Keratinocyte (primary cell): ENCODE results near the gene MAPK7. TPM values are rescaled to one million over a fixed set of nuclear protein-coding genes. Genes with fewer than 3 reads are reported as not detected.
A peak's percentile ranks its signal among the peaks of the same experiment; 100 is the strongest.

Source experiments
- DNase-seq: peaks from one replicate; pipeline ENCODE4 v3.0.0-alpha.2; 2011; ENCODE audit warnings: low read depth, missing footprints, low spot score
- FAIRE-seq: peaks from 2 replicates; lab custom pipeline; 2011; peaks lifted over from hg19 to GRCh38; lab: Jason Lieb, UNC
- H2AFZ ChIP-seq: 2 replicates; pipeline ENCODE4 v1.6.0; 2012; ENCODE audit warnings: low read length, control low read depth, inconsistent platforms; ENCODE audit not compliant: control insufficient read depth
- H3K27ac ChIP-seq: 2 replicates; pipeline ENCODE4 v1.5.1; 2011; ENCODE audit warnings: low read length; ENCODE audit not compliant: control insufficient read depth, insufficient read depth
- H3K27me3 ChIP-seq: 3 replicates; pipeline ENCODE4 v1.6.0; 2011; ENCODE audit warnings: low read length; ENCODE audit not compliant: control insufficient read depth, insufficient read depth; ENCODE audit errors: extremely low read depth
- H3K36me3 ChIP-seq, 2 experiments: 2 replicates in 1 of 2; 3 replicates in 1 of 2; pipeline ENCODE4 v1.5.1; 2011; ENCODE audit warnings: low read length in 2 of 2, mild to moderate bottlenecking in 1 of 2; ENCODE audit not compliant: control insufficient read depth in 2 of 2, insufficient read depth in 2 of 2; ENCODE audit errors: extremely low read depth in 1 of 2
- H3K4me1 ChIP-seq: 3 replicates; pipeline ENCODE4 v1.5.1; 2011; ENCODE audit warnings: low read length; ENCODE audit not compliant: control insufficient read depth, insufficient read depth; ENCODE audit errors: extremely low read depth
- H3K4me2 ChIP-seq: 3 replicates; pipeline ENCODE4 v1.6.0; 2011; ENCODE audit warnings: low read depth, low read length; ENCODE audit not compliant: control insufficient read depth, insufficient read depth; ENCODE audit errors: extremely low read depth
- H3K4me3 ChIP-seq, 3 experiments: fragments of 200-600 bp in 1 of 3; sonication (generic) in 1 of 3; 2 replicates in 2 of 3; 3 replicates in 1 of 3; pipeline ENCODE4 v1.5.1; 2011 to 2016; ENCODE audit warnings: low read length in 3 of 3, mild to moderate bottlenecking in 3 of 3, control low read depth in 2 of 3, inconsistent platforms in 1 of 3, low read depth in 1 of 3, mixed read lengths in 1 of 3, mixed run types in 1 of 3, moderate library complexity in 1 of 3; ENCODE audit not compliant: control insufficient read depth in 2 of 3, insufficient read depth in 2 of 3; ENCODE audit errors: extremely low read depth in 1 of 3
- H3K79me2 ChIP-seq: 2 replicates; pipeline ENCODE4 v1.6.0; 2012; ENCODE audit warnings: low read length; ENCODE audit not compliant: control insufficient read depth, insufficient read depth
- H3K9ac ChIP-seq: 3 replicates; pipeline ENCODE4 v1.6.0; 2011; ENCODE audit warnings: low read length; ENCODE audit not compliant: control insufficient read depth, insufficient read depth; ENCODE audit errors: extremely low read depth
- H3K9me1 ChIP-seq: 3 replicates; pipeline ENCODE4 v1.6.0; 2011; ENCODE audit warnings: low read length; ENCODE audit not compliant: control insufficient read depth, insufficient read depth; ENCODE audit errors: extremely low read depth
- H3K9me3 ChIP-seq: 2 replicates; pipeline ENCODE4 v1.5.1; 2012; ENCODE audit warnings: low read depth, low read length; ENCODE audit not compliant: control insufficient read depth
- H4K20me1 ChIP-seq: 3 replicates; pipeline ENCODE4 v1.6.0; 2011; ENCODE audit warnings: low read length; ENCODE audit not compliant: control insufficient read depth, insufficient read depth; ENCODE audit errors: extremely low read depth
- CTCF ChIP-seq, 3 experiments: IDR thresholded peaks in 1 of 3; conservative IDR thresholded peaks in 1 of 3; optimal IDR thresholded peaks in 1 of 3; 2 replicates in 2 of 3; 3 replicates in 1 of 3; pipeline versions ENCODE3 to v1.5.1; 2011; ENCODE audit warnings: low read length in 3 of 3, mild to moderate bottlenecking in 3 of 3, moderate library complexity in 2 of 3, control low read depth in 1 of 3, inconsistent platforms in 1 of 3; ENCODE audit not compliant: insufficient read depth in 2 of 3; ENCODE audit errors: extremely low read depth in 1 of 3
- EZH2 ChIP-seq: IDR thresholded peaks from one replicate; pipeline ENCODE4 v1.6.1; 2012; ENCODE audit warnings: inconsistent platforms, mild to moderate bottlenecking, low read length, moderate library complexity
- dilution Hi-C: fragments of 300-500 bp; cut with MboI; formaldehyde crosslinking; loops from one replicate; pipeline ENCODE4 v1.7.0; 2020; ENCODE audit warnings: low sequenced_read_pairs; ENCODE audit not compliant: extremely low pct_ligation_motif_present
- polyA plus RNA-seq, 5 experiments: library from polyadenylated mRNA; depleted of rRNA in 3 of 5; stranded (reverse) in 3 of 5; stranded (forward) in 1 of 5; unstranded in 1 of 5; fragments of >200 nt; gene quantifications; 1 replicate in 1 of 5; 2 replicates in 3 of 5; 3 replicates in 1 of 5; pipeline versions ENCODE4 v1.2.1 to v1.2.3, GENCODE V29; 2011 to 2012; ENCODE audit warnings: missing spikeins in 2 of 5, low read depth in 1 of 5, low replicate concordance in 1 of 5

The MAPK7 gene
- polyA plus RNA-seq, 1 donor (not counting 4 experiments of a cell fraction or from before 2014, with no cell fraction given) = 4.3 TPM

- Histone ChIP-seq H3K27me3 (no peaks in the 10 kb centered on the region), H3K4me3 (no peak overlapping the region), H3K4me2 (no peak overlapping the region), H3K9ac (no peak overlapping the region), H3K27ac (no peak overlapping the region), H3K4me1 (peaks cover 12% of the 10 kb centered on the region), H3K79me2 (peaks cover 2% of the 10 kb centered on the region), H2AFZ (no peak overlapping the region), H3K9me1 (no peaks in the 10 kb centered on the region), H3K9me3 (no peaks in the 10 kb centered on the region), H3K36me3 (peaks cover 0 to 5% of the 10 kb centered on the region in 2 experiments), H4K20me1 (no peaks in the 10 kb centered on the region)
- TF ChIP-seq CTCF (optimal IDR thresholded peaks at IDR 0.05 in 1 of 3, IDR thresholded peaks at IDR 0.05 in 1 of 3, conservative IDR thresholded peaks at IDR 0.05 in 1 of 3; ENCODE audit: extremely low read depth in 1 of 3, insufficient read depth in 2 of 3, low read length in 3 of 3) (no peak), EZH2 (no peak)
- dilution Hi-C loops = loop anchor here (5.0 to 25.0 kb wide), 2 partner anchors 97 to 302 kb away; no protein-coding TSS in a partner anchor
- FAIRE-seq = no peak
- DNase-seq = no peak
Observed at GRCh38 chr17:19360772-19361171, 17.5 kb upstream of the MAPK7 start.

DNA sequence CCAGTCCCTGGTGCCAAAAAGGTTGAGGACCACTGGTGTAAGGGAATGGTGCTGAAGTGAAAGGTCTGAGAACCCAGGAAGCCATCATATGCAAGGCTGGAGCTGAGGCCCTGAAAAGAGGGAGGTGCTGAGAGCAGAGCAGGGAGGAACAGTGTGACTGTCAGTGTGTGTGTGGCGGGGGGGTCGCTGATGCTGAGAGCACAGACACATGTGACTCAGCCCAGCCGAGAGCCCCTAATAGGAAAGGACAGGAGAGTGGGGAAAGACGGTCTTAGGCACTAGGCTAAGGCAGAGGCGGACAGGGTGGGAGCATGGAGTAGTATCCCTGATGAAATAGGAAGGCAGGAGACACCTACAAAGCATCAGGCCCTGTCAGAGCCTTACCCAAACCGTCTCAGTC is 17.0 kb upstream of the MAPK7 start:
- peak overlapping the region; percentile 85 for H3K9ac ChIP-seq
- no peak overlapping the region for H3K27ac ChIP-seq
- H3K4me1 ChIP-seq = peaks cover 12% of the 10 kb centered on the region
- no peaks in the 10 kb centered on the region for H3K27me3 ChIP-seq
- DNase-seq (no peak), FAIRE-seq (no peak)
- peaks cover 0 to 5% of the 10 kb centered on the region in 2 experiments for H3K36me3 ChIP-seq
- peak overlapping the region; percentile 88 for H3K4me2 ChIP-seq
- dilution Hi-C loops = loop anchor here (5.0 to 25.0 kb wide), 2 partner anchors 96 to 301 kb away; no protein-coding TSS in a partner anchor
- TF ChIP-seq CTCF (optimal IDR thresholded peaks at IDR 0.05 in 1 of 3, IDR thresholded peaks at IDR 0.05 in 1 of 3, conservative IDR thresholded peaks at IDR 0.05 in 1 of 3; ENCODE audit: extremely low read depth in 1 of 3, insufficient read depth in 2 of 3, low read length in 3 of 3) (no peak), EZH2 (no peak)
- no peaks in the 10 kb centered on the region for H4K20me1 ChIP-seq
- H2AFZ ChIP-seq = no peak overlapping the region
- peak overlapping the region in 1 of 3 experiments; percentile 90 for H3K4me3 ChIP-seq
- no peaks in the 10 kb centered on the region for H3K9me3 ChIP-seq
- no peaks in the 10 kb centered on the region for H3K9me1 ChIP-seq
- H3K79me2 ChIP-seq = peaks cover 2% of the 10 kb centered on the region
